Measurements from ENCODE around the gene ADGRV1.

DNA sequence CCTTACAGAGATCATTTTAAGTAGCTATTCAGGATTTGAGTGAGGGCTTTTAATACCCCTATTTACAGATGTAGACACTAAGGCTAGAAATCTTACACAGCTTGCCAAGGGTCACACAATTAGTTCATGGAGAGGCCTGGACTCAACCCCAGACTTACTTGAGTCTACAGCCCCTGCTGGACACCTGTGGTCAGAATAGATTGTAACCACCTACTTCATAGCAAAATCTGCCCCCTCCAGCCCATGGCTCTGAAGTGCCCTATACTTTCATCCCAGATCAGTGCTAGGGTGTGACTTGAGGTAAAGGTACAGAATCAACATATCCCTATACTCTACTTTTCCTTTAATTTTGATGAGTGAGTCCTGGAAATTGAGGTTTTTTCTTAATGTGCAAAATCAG lies 291.3 kb downstream of the ADGRV1 start:
- TF ChIP-seq NFIC (IDR thresholded peaks at IDR 0.05) (no peak), TAF1 (IDR thresholded peaks at IDR 0.05; ENCODE audit: low read depth) (no peak), CEBPB (IDR thresholded peaks at IDR 0.05) (no peak), TCF12 (IDR thresholded peaks at IDR 0.05; ENCODE audit: low read depth) (no peak)
- TF ChIP-seq, protein P1, sequence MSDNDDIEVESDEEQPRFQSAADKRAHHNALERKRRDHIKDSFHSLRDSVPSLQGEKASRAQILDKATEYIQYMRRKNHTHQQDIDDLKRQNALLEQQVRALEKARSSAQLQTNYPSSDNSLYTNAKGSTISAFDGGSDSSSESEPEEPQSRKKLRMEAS (IDR thresholded peaks at IDR 0.05), result no peak
